Choroid plexus epithelial cell (primary cell): ENCODE data around the gene POP7.
"Not testable (repeated sequence)": the region's sequence is repeated elsewhere in the genome, so short reads cannot be mapped to it uniquely, and the experiment has no call there.

ENCODE experiments used
- DNase-seq: peaks from one replicate; pipeline ENCODE4 v3.0.0-alpha.2; 2010; ENCODE audit warnings: low read depth
- H3K4me3 ChIP-seq: 2 replicates; pipeline ENCODE4 v1.5.1; 2011; ENCODE audit warnings: low read depth, mild to moderate bottlenecking, control low read depth, low read length, moderate library complexity
- CTCF ChIP-seq: conservative IDR thresholded peaks from 2 replicates; pipeline ENCODE4 v1.5.1; 2011; ENCODE audit warnings: low read depth, mild to moderate bottlenecking, control low read depth, inconsistent platforms, low read length, moderate library complexity

Gene POP7

GRCh38 chr7:100714725-100715124 lies 8.8 kb downstream of the POP7 start:
- no peak for TF ChIP-seq CTCF
- no peak overlapping the region for H3K4me3 ChIP-seq
- no peak for DNase-seq

- not testable (repeated sequence) for DNase-seq, H3K4me3 ChIP-seq
These were observed 11.2 kb downstream of the POP7 start for GRCh38 chr7:100717073-100717472.

GRCh38 chr7:100719523-100720278 lies 13.8 kb downstream of the POP7 start:
- DNase-seq: peak; percentile 57
- H3K4me3 ChIP-seq: no peak overlapping the region
- peak; percentile 50 for TF ChIP-seq CTCF

GRCh38 chr7:100720279-100720670 lies 14.4 kb downstream of the POP7 start, which contains the start of gene EPO:
EPO (plus strand) TSS chr7:100720468; CDS start chr7:100720981, 513 bp downstream.
- H3K4me3 ChIP-seq: no peak within 1 kb of the TSS
- no peak for TF ChIP-seq CTCF
- no peak for DNase-seq

- H3K4me3 ChIP-seq: no peak overlapping the region
- no peak for DNase-seq
- no peak for TF ChIP-seq CTCF
These were observed 15.0 kb downstream of the POP7 start for GRCh38 chr7:100720671-100721504.

- no peak overlapping the region for H3K4me3 ChIP-seq
- no peak for TF ChIP-seq CTCF
- no peak for DNase-seq
These were observed 15.5 kb downstream of the POP7 start for GRCh38 chr7:100721505-100721812.

- H3K4me3 ChIP-seq: no peak overlapping the region
- TF ChIP-seq CTCF: no peak
- no peak for DNase-seq
These were observed 16.7 kb downstream of the POP7 start for GRCh38 chr7:100722480-100723212.
